ENCODE data around the gene FXYD1. TPM values are rescaled to one million over a fixed set of nuclear protein-coding genes. Genes with fewer than 3 reads are reported as not detected.

FXYD1 gene
- total RNA-seq, 1 experiment from 2014 or later = not detected

GRCh38 chr19:35106291-35106583 lies 32.4 kb upstream of the FXYD1 start:
- Histone ChIP-seq H2AFZ (no peak overlapping the region), H3F3A (ENCODE audit: insufficient read depth, low read depth) (peaks cover 23% of the 10 kb centered on the region), H3K27me3 (ENCODE audit: insufficient read depth, low read depth) (no peaks in the 10 kb centered on the region), H3K27ac (no peak overlapping the region), H3K9me3 (ENCODE audit: insufficient read depth, low read depth) (no peaks in the 10 kb centered on the region), H3K4me2 (no peak overlapping the region), H3K9me2 (ENCODE audit: insufficient read depth) (no peaks in the 10 kb centered on the region), H3K4me1 (replicated peaks; ENCODE audit: insufficient read depth) (peaks cover 18% of the 10 kb centered on the region), H4K20me1 (ENCODE audit: insufficient read depth) (no peaks in the 10 kb centered on the region), H3K36me3 (ENCODE audit: low read depth) (no peaks in the 10 kb centered on the region), H3K4me3 (no peak overlapping the region), H3K79me2 (ENCODE audit: low read depth) (no peaks in the 10 kb centered on the region)
- intact Hi-C loops (cut with micrococcal nuclease; ENCODE audit: unreplicated experiment) = no loop called here
- TF ChIP-seq EZH2 (IDR thresholded peaks at IDR 0.05; ENCODE audit: low read depth) (no peak), CTCF (conservative IDR thresholded peaks at IDR 0.05) (no peak)
- BruUV-seq (replicated peaks) = no TSS peak
- DNase-seq = no peak
- ChIA-PET CTCF (no interaction called here), POLR2A (ENCODE audit: unreplicated experiment) (no interaction called here)

GRCh38 chr19:35106898-35107541 lies 31.6 kb upstream of the FXYD1 start:
- CTCF ChIA-PET = no interaction called here
- Histone ChIP-seq H3K27ac (peak overlapping the region; percentile 62), H4K20me1 (ENCODE audit: insufficient read depth) (no peaks in the 10 kb centered on the region), H3K4me3 (no peak overlapping the region), H3K4me1 (replicated peaks; ENCODE audit: insufficient read depth) (peaks cover 18% of the 10 kb centered on the region), H3K27me3 (ENCODE audit: insufficient read depth, low read depth) (no peaks in the 10 kb centered on the region), H3F3A (ENCODE audit: insufficient read depth, low read depth) (peaks cover 23% of the 10 kb centered on the region), H3K36me3 (ENCODE audit: low read depth) (no peaks in the 10 kb centered on the region), H3K9me3 (ENCODE audit: insufficient read depth, low read depth) (no peaks in the 10 kb centered on the region), H3K4me2 (peak overlapping the region; percentile 10; the same call in 1 of the 2 replicates), H3K79me2 (ENCODE audit: low read depth) (no peaks in the 10 kb centered on the region), H2AFZ (no peak overlapping the region), H3K9me2 (ENCODE audit: insufficient read depth) (no peaks in the 10 kb centered on the region)
- DNase-seq = no peak
- no TSS peak for BruUV-seq (replicated peaks)
- no peak for TF ChIP-seq EZH2 (IDR thresholded peaks at IDR 0.05; ENCODE audit: low read depth)
- no peak for TF ChIP-seq CTCF (conservative IDR thresholded peaks at IDR 0.05)
- intact Hi-C loops (cut with micrococcal nuclease; ENCODE audit: unreplicated experiment) = no loop called here
- POLR2A ChIA-PET (ENCODE audit: unreplicated experiment) = interaction anchor here (0.7 kb wide), 1 partner anchor 10 kb away, joined by 4 read pairs; no protein-coding TSS in a partner anchor

GRCh38 chr19:35107545-35107944 lies 31.1 kb upstream of the FXYD1 start:
- Histone ChIP-seq H3K27me3 (ENCODE audit: insufficient read depth, low read depth) (no peaks in the 10 kb centered on the region), H3K9me2 (ENCODE audit: insufficient read depth) (no peaks in the 10 kb centered on the region), H3K79me2 (ENCODE audit: low read depth) (no peaks in the 10 kb centered on the region), H3K36me3 (ENCODE audit: low read depth) (no peaks in the 10 kb centered on the region), H3K4me2 (peak overlapping the region; percentile 10; the same call in 1 of the 2 replicates), H2AFZ (no peak overlapping the region), H3K4me1 (replicated peaks; ENCODE audit: insufficient read depth) (peaks cover 18% of the 10 kb centered on the region), H3F3A (ENCODE audit: insufficient read depth, low read depth) (peaks cover 23% of the 10 kb centered on the region), H3K4me3 (no peak overlapping the region), H3K27ac (peak overlapping the region; percentile 62), H4K20me1 (ENCODE audit: insufficient read depth) (no peaks in the 10 kb centered on the region), H3K9me3 (ENCODE audit: insufficient read depth, low read depth) (no peaks in the 10 kb centered on the region)
- no peak for TF ChIP-seq EZH2 (IDR thresholded peaks at IDR 0.05; ENCODE audit: low read depth)
- TF ChIP-seq CTCF (conservative IDR thresholded peaks at IDR 0.05) = no peak
- ChIA-PET CTCF (no interaction called here), POLR2A (ENCODE audit: unreplicated experiment) (interaction anchor here (0.7 kb wide), 1 partner anchor 9 kb away, joined by 4 read pairs; no protein-coding TSS in a partner anchor)
- peak; percentile 75 to 81 for DNase-seq
- intact Hi-C loops (cut with micrococcal nuclease; ENCODE audit: unreplicated experiment) = no loop called here
- BruUV-seq (replicated peaks) = TSS peak; percentile 19

Measured in PC-9 (cell line).